HepG2 (cell line): ENCODE measurements around the gene LRRC4C.

Experiments used
- CTCF ChIP-seq: sonication (generic); formaldehyde crosslinking; IDR thresholded peaks from 2 replicates; pipeline ENCODE4 v1.5.0; 2020; ENCODE audit warnings: mild to moderate bottlenecking, missing genetic modification reagents, moderate library complexity
- DBP ChIP-seq: sonication (generic); formaldehyde crosslinking; IDR thresholded peaks from 2 replicates; pipeline ENCODE4 v1.4.0; 2020; ENCODE audit warnings: missing genetic modification reagents; ENCODE audit errors: not compliant biosample characterization
- EZH2 ChIP-seq: conservative IDR thresholded peaks from 2 replicates; pipeline ENCODE4 v1.6.1; 2012; ENCODE audit warnings: mild to moderate bottlenecking, low read depth, low read length, moderate library complexity
- HMGA1 ChIP-seq: sonication (generic); formaldehyde crosslinking; conservative IDR thresholded peaks from 2 replicates; pipeline ENCODE4 v1.4.0; 2020; ENCODE audit warnings: missing genetic modification reagents
- ISX ChIP-seq: sonication (generic); formaldehyde crosslinking; conservative IDR thresholded peaks from 2 replicates; pipeline ENCODE4 v1.5.0; 2020; ENCODE audit warnings: missing genetic modification reagents
- MAZ ChIP-seq, 2 experiments: sonication (generic) in 1 of 2; formaldehyde crosslinking in 1 of 2; IDR thresholded peaks; 2 replicates each; pipeline versions ENCODE4 v1.5.0 to v1.6.1; 2012 to 2020; ENCODE audit warnings: low read depth in 2 of 2, mild to moderate bottlenecking in 2 of 2, borderline replicate concordance in 1 of 2, improper control_type of control experiment in 1 of 2, low read length in 1 of 2, missing genetic modification reagents in 1 of 2, moderate library complexity in 1 of 2
- NFRKB ChIP-seq: fragments of 450-650 bp; IDR thresholded peaks from 2 replicates; pipeline ENCODE4 v1.6.1; 2017
- TAF1 ChIP-seq: sonication (generic); formaldehyde crosslinking; IDR thresholded peaks from 2 replicates; pipeline ENCODE4 v1.4.0; 2020; ENCODE audit warnings: missing genetic modification reagents
- ZBTB33 ChIP-seq: sonication (generic); formaldehyde crosslinking; IDR thresholded peaks from 2 replicates; pipeline ENCODE4 v1.4.0; 2020; ENCODE audit warnings: missing genetic modification reagents
- ZFY ChIP-seq: sonication (generic); formaldehyde crosslinking; IDR thresholded peaks from 2 replicates; pipeline ENCODE4 v1.4.0; 2020; ENCODE audit warnings: missing genetic modification reagents
- ZNF280D ChIP-seq: sonication (generic); formaldehyde crosslinking; IDR thresholded peaks from 2 replicates; pipeline ENCODE4 v1.5.1; 2020; ENCODE audit warnings: mild to moderate bottlenecking, missing genetic modification reagents
- TF ChIP-seq, protein P1 (sequence below): sonication (generic); formaldehyde crosslinking; IDR thresholded peaks from 2 replicates; pipeline ENCODE4 v1.4.0; 2020; ENCODE audit warnings: missing genetic modification reagents
- TF ChIP-seq, protein P2 (sequence below): sonication (generic); formaldehyde crosslinking; IDR thresholded peaks from 2 replicates; pipeline ENCODE4 v1.8.1; 2022; ENCODE audit warnings: mild to moderate bottlenecking, missing genetic modification reagents

GRCh38 chr11:40160418-40160817 lies 1299.0 kb downstream of the LRRC4C start:
- TF ChIP-seq MAZ (IDR thresholded peaks at IDR 0.05; ENCODE audit: borderline replicate concordance, low read depth, low read length) (no peak), MAZ (CRISPR knock-in tag; IDR thresholded peaks at IDR 0.05; ENCODE audit: low read depth) (no peak), ISX (CRISPR knock-in tag) (no peak), ZFY (CRISPR knock-in tag) (no peak), CTCF (CRISPR knock-in tag) (no peak), HMGA1 (no peak), ZBTB33 (CRISPR knock-in tag) (no peak), EZH2 (no peak), ZNF280D (no peak), TAF1 (CRISPR knock-in tag) (no peak), NFRKB (no peak), DBP (CRISPR knock-in tag) (no peak)
- TF ChIP-seq, protein P1, sequence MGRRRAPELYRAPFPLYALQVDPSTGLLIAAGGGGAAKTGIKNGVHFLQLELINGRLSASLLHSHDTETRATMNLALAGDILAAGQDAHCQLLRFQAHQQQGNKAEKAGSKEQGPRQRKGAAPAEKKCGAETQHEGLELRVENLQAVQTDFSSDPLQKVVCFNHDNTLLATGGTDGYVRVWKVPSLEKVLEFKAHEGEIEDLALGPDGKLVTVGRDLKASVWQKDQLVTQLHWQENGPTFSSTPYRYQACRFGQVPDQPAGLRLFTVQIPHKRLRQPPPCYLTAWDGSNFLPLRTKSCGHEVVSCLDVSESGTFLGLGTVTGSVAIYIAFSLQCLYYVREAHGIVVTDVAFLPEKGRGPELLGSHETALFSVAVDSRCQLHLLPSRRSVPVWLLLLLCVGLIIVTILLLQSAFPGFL (CRISPR knock-in tag), result no peak
- TF ChIP-seq, protein P2, sequence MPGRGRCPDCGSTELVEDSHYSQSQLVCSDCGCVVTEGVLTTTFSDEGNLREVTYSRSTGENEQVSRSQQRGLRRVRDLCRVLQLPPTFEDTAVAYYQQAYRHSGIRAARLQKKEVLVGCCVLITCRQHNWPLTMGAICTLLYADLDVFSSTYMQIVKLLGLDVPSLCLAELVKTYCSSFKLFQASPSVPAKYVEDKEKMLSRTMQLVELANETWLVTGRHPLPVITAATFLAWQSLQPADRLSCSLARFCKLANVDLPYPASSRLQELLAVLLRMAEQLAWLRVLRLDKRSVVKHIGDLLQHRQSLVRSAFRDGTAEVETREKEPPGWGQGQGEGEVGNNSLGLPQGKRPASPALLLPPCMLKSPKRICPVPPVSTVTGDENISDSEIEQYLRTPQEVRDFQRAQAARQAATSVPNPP, result no peak
